Neural cell (in vitro differentiated cells): ENCODE results near the gene ANP32B. TPM values are rescaled to one million over a fixed set of nuclear protein-coding genes. Genes with fewer than 3 reads are reported as not detected.

Experiments used
- H2AFZ ChIP-seq: fragments of 200-600, 300-800 bp; sonication (generic), shearing (Covaris generic); 2 replicates; pipeline ENCODE4 v1.6.0; 2014; ENCODE audit warnings: low read depth, mild to moderate bottlenecking, antibody characterized with exemption, low read length, moderate library complexity
- H3F3A ChIP-seq: fragments of 200-600 bp; shearing (Covaris generic); 2 replicates; pipeline ENCODE4 v1.6.1; 2016; ENCODE audit warnings: mild to moderate bottlenecking, moderate library complexity, mixed read lengths, antibody characterized with exemption, low read length; ENCODE audit not compliant: insufficient read depth, poor library complexity, severe bottlenecking
- H3K27ac ChIP-seq: fragments of 200-600, 300-800 bp; sonication (generic), shearing (Covaris generic); 2 replicates; pipeline ENCODE4 v1.5.1; 2014; ENCODE audit warnings: mild to moderate bottlenecking, low read length, moderate library complexity
- H3K27me3 ChIP-seq: fragments of 300-800, 200-600 bp; sonication (generic), shearing (Covaris generic); 2 replicates; pipeline ENCODE4 v1.6.0; 2014; ENCODE audit warnings: mild to moderate bottlenecking, low read depth, low read length, moderate library complexity; ENCODE audit not compliant: insufficient read depth
- H3K36me3 ChIP-seq: fragments of 300-800, 200-600 bp; sonication (generic), shearing (Covaris generic); 2 replicates; pipeline ENCODE4 v1.5.1; 2014; ENCODE audit warnings: mild to moderate bottlenecking, antibody characterized with exemption, low read length, moderate library complexity; ENCODE audit not compliant: insufficient read depth
- H3K4me2 ChIP-seq: fragments of 300-800, 200-600 bp; sonication (generic), shearing (Covaris generic); 2 replicates; pipeline ENCODE4 v1.6.0; 2014; ENCODE audit warnings: mild to moderate bottlenecking, low read length
- H3K4me3 ChIP-seq: fragments of 300-800, 200-600 bp; sonication (generic), shearing (Covaris generic); 2 replicates; pipeline ENCODE4 v1.5.1; 2014; ENCODE audit warnings: mild to moderate bottlenecking, low read length, moderate library complexity
- H3K79me2 ChIP-seq: fragments of 200-600 bp; shearing (Covaris generic); replicated peaks from 2 replicates; pipeline ENCODE4 v1.6.0; 2014; ENCODE audit warnings: mild to moderate bottlenecking, low read length, moderate library complexity; ENCODE audit not compliant: insufficient read depth
- H3K9ac ChIP-seq: fragments of 300-800, 200-600 bp; sonication (generic), shearing (Covaris generic); 2 replicates; pipeline ENCODE4 v1.6.1; 2016; ENCODE audit warnings: mild to moderate bottlenecking, low read length, mixed read lengths
- H3K9me2 ChIP-seq: fragments of 200-600 bp; shearing (Covaris generic); 2 replicates; pipeline ENCODE4 v1.6.1; 2016; ENCODE audit warnings: mild to moderate bottlenecking, low read length, mixed read lengths; ENCODE audit not compliant: insufficient read depth
- H3K9me3 ChIP-seq: fragments of 200-600, 300-800 bp; sonication (generic), shearing (Covaris generic); 2 replicates; pipeline ENCODE4 v1.6.1; 2016; ENCODE audit warnings: mild to moderate bottlenecking, mixed run types, low read length, moderate library complexity, mixed read lengths
- H4K20me1 ChIP-seq: fragments of 200-600 bp; shearing (Covaris generic); 2 replicates; pipeline ENCODE4 v1.6.1; 2016; ENCODE audit warnings: mild to moderate bottlenecking, mixed run types; ENCODE audit not compliant: insufficient read depth
- CTCF ChIP-seq: fragments of 450-650 bp; IDR thresholded peaks from 2 replicates; pipeline ENCODE4 v1.5.1; 2014; ENCODE audit warnings: antibody characterized with exemption, mild to moderate bottlenecking, moderate library complexity; ENCODE audit not compliant: poor library complexity, severe bottlenecking
- EP300 ChIP-seq: fragments of 450-650 bp; conservative IDR thresholded peaks from 2 replicates; pipeline ENCODE4 v1.6.1; 2014; ENCODE audit warnings: antibody characterized with exemption, mild to moderate bottlenecking, moderate library complexity; ENCODE audit not compliant: poor library complexity, severe bottlenecking
- EZH2 ChIP-seq: fragments of 200-600, 300-800 bp; shearing (Covaris generic), sonication (generic); IDR thresholded peaks from 2 replicates; pipeline ENCODE4 v1.6.1; 2014; ENCODE audit warnings: antibody characterized with exemption, low read length, borderline replicate concordance, mild to moderate bottlenecking; ENCODE audit not compliant: insufficient read depth, poor library complexity, severe bottlenecking
- MXI1 ChIP-seq: fragments of 450-650 bp; conservative IDR thresholded peaks from 2 replicates; pipeline ENCODE4 v1.6.1; 2014; ENCODE audit warnings: antibody characterized with exemption, mild to moderate bottlenecking; ENCODE audit not compliant: poor library complexity, severe bottlenecking
- POLR2AphosphoS5 ChIP-seq: IDR thresholded peaks from 2 replicates; pipeline ENCODE4 v1.6.1; 2012
- RAD21 ChIP-seq: fragments of 450-650 bp; conservative IDR thresholded peaks from 2 replicates; pipeline ENCODE4 v1.6.1; 2014; ENCODE audit warnings: antibody characterized with exemption, mild to moderate bottlenecking, moderate library complexity
- REST ChIP-seq: IDR thresholded peaks from 2 replicates; pipeline ENCODE4 v1.6.1; 2012; ENCODE audit warnings: borderline replicate concordance
- SMC3 ChIP-seq: fragments of 450-650 bp; conservative IDR thresholded peaks from 2 replicates; pipeline ENCODE4 v1.6.1; 2014; ENCODE audit warnings: antibody characterized with exemption, mild to moderate bottlenecking, moderate library complexity; ENCODE audit not compliant: poor library complexity
- TAF1 ChIP-seq: IDR thresholded peaks from 2 replicates; pipeline ENCODE4 v1.6.1; 2012; ENCODE audit warnings: low read depth
- polyA plus RNA-seq: library from polyadenylated mRNA; depleted of rRNA; stranded (reverse); fragments of >200 nt; gene quantifications from 2 replicates; pipeline ENCODE4 v1.2.3, GENCODE V29; 2014

Gene ANP32B
- polyA plus RNA-seq, 1 donor from 2014 or later, result 4.1 TPM

- Histone ChIP-seq H3K9ac (no peak overlapping the region), H3K79me2 (no peaks in the 10 kb centered on the region), H3K4me3 (no peak overlapping the region), H3K27me3 (no peaks in the 10 kb centered on the region), H3K9me3 (no peaks in the 10 kb centered on the region), H3K4me2 (no peak overlapping the region), H3K36me3 (no peaks in the 10 kb centered on the region), H3K9me2 (no peaks in the 10 kb centered on the region), H4K20me1 (no peaks in the 10 kb centered on the region), H3K27ac (no peak overlapping the region), H3F3A (no peaks in the 10 kb centered on the region), H2AFZ (no peak overlapping the region)
- TF ChIP-seq EZH2 (no peak), RAD21 (no peak), CTCF (no peak), SMC3 (no peak), MXI1 (no peak), EP300 (no peak), TAF1 (no peak), POLR2AphosphoS5 (no peak), REST (no peak)
Measured at GRCh38 chr9:98021306-98022040, 38.3 kb downstream of the ANP32B start.

GRCh38 chr9:98022447-98022846, 39.3 kb downstream of the ANP32B start:
- no peaks in the 10 kb centered on the region for H3K9me2 ChIP-seq
- no peak overlapping the region for H3K27ac ChIP-seq
- no peaks in the 10 kb centered on the region for H3K36me3 ChIP-seq
- TF ChIP-seq MXI1 (no peak), EZH2 (no peak), REST (no peak), RAD21 (no peak), EP300 (no peak), SMC3 (no peak), POLR2AphosphoS5 (no peak), CTCF (no peak), TAF1 (no peak)
- no peak overlapping the region for H3K4me2 ChIP-seq
- no peak overlapping the region for H3K9ac ChIP-seq
- no peaks in the 10 kb centered on the region for H3K79me2 ChIP-seq
- no peaks in the 10 kb centered on the region for H4K20me1 ChIP-seq
- H3K27me3 ChIP-seq, result no peaks in the 10 kb centered on the region
- no peak overlapping the region for H2AFZ ChIP-seq
- H3K4me3 ChIP-seq, result no peak overlapping the region
- H3F3A ChIP-seq, result no peaks in the 10 kb centered on the region
- no peaks in the 10 kb centered on the region for H3K9me3 ChIP-seq
